ENCODE results near the gene UBA1. TPM values are rescaled to one million over a fixed set of nuclear protein-coding genes. Genes with fewer than 3 reads are reported as not detected.

Gene UBA1
- total RNA-seq, 1 donor from 2014 or later = 503 TPM

GRCh38 chrX:47176101-47176740 lies 17.4 kb upstream of the UBA1 start:
- no peak for TF ChIP-seq CTCF (IDR thresholded peaks at IDR 0.05; ENCODE audit: partially characterized antibody, unreplicated experiment)
- Mint-ChIP-seq H3K27ac (ENCODE audit: unreplicated experiment) (no peak overlapping the region), H3K9me3 (ENCODE audit: unreplicated experiment) (peaks cover 3% of the 10 kb centered on the region), H3K27me3 (ENCODE audit: unreplicated experiment) (peaks cover 4% of the 10 kb centered on the region), H3K4me1 (ENCODE audit: low read depth, unreplicated experiment) (no peaks in the 10 kb centered on the region), H3K4me3 (ENCODE audit: unreplicated experiment) (no peak overlapping the region), H3K36me3 (ENCODE audit: unreplicated experiment) (no peaks in the 10 kb centered on the region)
- no peak for DNase-seq

GRCh38 chrX:47177079-47177478 lies 16.6 kb upstream of the UBA1 start:
- Mint-ChIP-seq H3K4me1 (ENCODE audit: low read depth, unreplicated experiment) (no peaks in the 10 kb centered on the region), H3K9me3 (ENCODE audit: unreplicated experiment) (peaks cover 1% of the 10 kb centered on the region), H3K27me3 (ENCODE audit: unreplicated experiment) (peaks cover 4% of the 10 kb centered on the region), H3K4me3 (ENCODE audit: unreplicated experiment) (no peak overlapping the region), H3K27ac (ENCODE audit: unreplicated experiment) (no peak overlapping the region), H3K36me3 (ENCODE audit: unreplicated experiment) (no peaks in the 10 kb centered on the region)
- no peak for TF ChIP-seq CTCF (IDR thresholded peaks at IDR 0.05; ENCODE audit: partially characterized antibody, unreplicated experiment)
- DNase-seq = no peak

GRCh38 chrX:47178337-47178736 lies 15.3 kb upstream of the UBA1 start:
- no peak for DNase-seq
- H3K4me3 Mint-ChIP-seq (ENCODE audit: unreplicated experiment) = no peak overlapping the region
- no peaks in the 10 kb centered on the region for H3K36me3 Mint-ChIP-seq (ENCODE audit: unreplicated experiment)
- peaks cover 5% of the 10 kb centered on the region for H3K27me3 Mint-ChIP-seq (ENCODE audit: unreplicated experiment)
- no peak for TF ChIP-seq CTCF (IDR thresholded peaks at IDR 0.05; ENCODE audit: partially characterized antibody, unreplicated experiment)
- no peak overlapping the region for H3K27ac Mint-ChIP-seq (ENCODE audit: unreplicated experiment)
- H3K4me1 Mint-ChIP-seq (ENCODE audit: low read depth, unreplicated experiment) = no peaks in the 10 kb centered on the region
- peaks cover 1% of the 10 kb centered on the region for H3K9me3 Mint-ChIP-seq (ENCODE audit: unreplicated experiment)

- peaks cover 1% of the 10 kb centered on the region for H3K9me3 Mint-ChIP-seq (ENCODE audit: unreplicated experiment)
- peaks cover 5% of the 10 kb centered on the region for H3K27me3 Mint-ChIP-seq (ENCODE audit: unreplicated experiment)
- H3K36me3 Mint-ChIP-seq (ENCODE audit: unreplicated experiment) = no peaks in the 10 kb centered on the region
- no peak overlapping the region for H3K4me3 Mint-ChIP-seq (ENCODE audit: unreplicated experiment)
- TF ChIP-seq CTCF (IDR thresholded peaks at IDR 0.05; ENCODE audit: partially characterized antibody, unreplicated experiment) = no peak
- no peak for DNase-seq
- no peaks in the 10 kb centered on the region for H3K4me1 Mint-ChIP-seq (ENCODE audit: low read depth, unreplicated experiment)
- no peak overlapping the region for H3K27ac Mint-ChIP-seq (ENCODE audit: unreplicated experiment)
Measured at GRCh38 chrX:47179221-47179927, 14.3 kb upstream of the UBA1 start.

- Mint-ChIP-seq H3K4me3 (ENCODE audit: unreplicated experiment) (no peak overlapping the region), H3K36me3 (ENCODE audit: unreplicated experiment) (no peaks in the 10 kb centered on the region), H3K27ac (ENCODE audit: unreplicated experiment) (no peak overlapping the region), H3K27me3 (ENCODE audit: unreplicated experiment) (peaks cover 7% of the 10 kb centered on the region), H3K9me3 (ENCODE audit: unreplicated experiment) (peaks cover 1% of the 10 kb centered on the region), H3K4me1 (ENCODE audit: low read depth, unreplicated experiment) (no peaks in the 10 kb centered on the region)
- no peak for DNase-seq
- no peak for TF ChIP-seq CTCF (IDR thresholded peaks at IDR 0.05; ENCODE audit: partially characterized antibody, unreplicated experiment)
Measured at GRCh38 chrX:47179928-47180255, 13.7 kb upstream of the UBA1 start.

All from glutamatergic neuron (in vitro differentiated cells).